ENCODE results near the gene SREBF1.

Gene SREBF1

GRCh38 chr17:17822616-17823015 lies 14.2 kb downstream of the SREBF1 start:
- no peak for DNase-seq

- peak; percentile 47 for DNase-seq
These were observed 14.6 kb downstream of the SREBF1 start for GRCh38 chr17:17822189-17822588.

- DNase-seq = no peak
These were observed 16.2 kb downstream of the SREBF1 start for GRCh38 chr17:17820463-17821158.

GRCh38 chr17:17820046-17820445 lies 16.7 kb downstream of the SREBF1 start:
- no peak for DNase-seq

GRCh38 chr17:17819561-17819995 lies 17.2 kb downstream of the SREBF1 start:
- DNase-seq = peak; percentile 76

GRCh38 chr17:17819111-17819510 lies 17.7 kb downstream of the SREBF1 start:
- no peak for DNase-seq

GRCh38 chr17:17818088-17818526 lies 18.7 kb downstream of the SREBF1 start:
- no peak for DNase-seq

GRCh38 chr17:17817552-17817947 lies 19.2 kb downstream of the SREBF1 start:
- no peak for DNase-seq

GRCh38 chr17:17816831-17817551 lies 19.8 kb downstream of the SREBF1 start:
- DNase-seq = no peak

GRCh38 chr17:17816240-17816814 lies 20.5 kb downstream of the SREBF1 start:
- DNase-seq = no peak

GRCh38 chr17:17815436-17816200 lies 21.2 kb downstream of the SREBF1 start:
- DNase-seq = no peak

- DNase-seq = no peak
These were observed 21.8 kb downstream of the SREBF1 start for GRCh38 chr17:17815062-17815406.

- DNase-seq = no peak
These were observed 22.4 kb downstream of the SREBF1 start for GRCh38 chr17:17814162-17815061.

- no peak for DNase-seq
These were observed 23.1 kb downstream of the SREBF1 start for GRCh38 chr17:17813725-17814095.

GRCh38 chr17:17813055-17813724 lies 23.6 kb downstream of the SREBF1 start:
- DNase-seq = no peak

- no peak for DNase-seq
These were observed 24.4 kb downstream of the SREBF1 start for GRCh38 chr17:17812211-17813054.

- DNase-seq = no peak
These were observed 25.2 kb downstream of the SREBF1 start for GRCh38 chr17:17811381-17812210.

GRCh38 chr17:17810895-17811248 lies 25.9 kb downstream of the SREBF1 start:
- no peak for DNase-seq

- peak; percentile 71 for DNase-seq
These were observed 26.5 kb downstream of the SREBF1 start for GRCh38 chr17:17810084-17810894.

Data from fibroblast of skin of right quadriceps (primary cell).